Activated CD4-positive, alpha-beta T cell treated with anti-CD3 and anti-CD28 coated beads, Interleukin-2, amount 50 U/mL, for 1 hour (primary cell): ENCODE measurements around the gene RNF150.
"Not testable (repeated sequence)": the region's sequence is repeated elsewhere in the genome, so short reads cannot be mapped to it uniquely, and the experiment has no call there.

Experiments
- DNase-seq: peaks from one replicate; pipeline ENCODE4 v3.0.0-alpha.2; 2020

Gene RNF150

DNA sequence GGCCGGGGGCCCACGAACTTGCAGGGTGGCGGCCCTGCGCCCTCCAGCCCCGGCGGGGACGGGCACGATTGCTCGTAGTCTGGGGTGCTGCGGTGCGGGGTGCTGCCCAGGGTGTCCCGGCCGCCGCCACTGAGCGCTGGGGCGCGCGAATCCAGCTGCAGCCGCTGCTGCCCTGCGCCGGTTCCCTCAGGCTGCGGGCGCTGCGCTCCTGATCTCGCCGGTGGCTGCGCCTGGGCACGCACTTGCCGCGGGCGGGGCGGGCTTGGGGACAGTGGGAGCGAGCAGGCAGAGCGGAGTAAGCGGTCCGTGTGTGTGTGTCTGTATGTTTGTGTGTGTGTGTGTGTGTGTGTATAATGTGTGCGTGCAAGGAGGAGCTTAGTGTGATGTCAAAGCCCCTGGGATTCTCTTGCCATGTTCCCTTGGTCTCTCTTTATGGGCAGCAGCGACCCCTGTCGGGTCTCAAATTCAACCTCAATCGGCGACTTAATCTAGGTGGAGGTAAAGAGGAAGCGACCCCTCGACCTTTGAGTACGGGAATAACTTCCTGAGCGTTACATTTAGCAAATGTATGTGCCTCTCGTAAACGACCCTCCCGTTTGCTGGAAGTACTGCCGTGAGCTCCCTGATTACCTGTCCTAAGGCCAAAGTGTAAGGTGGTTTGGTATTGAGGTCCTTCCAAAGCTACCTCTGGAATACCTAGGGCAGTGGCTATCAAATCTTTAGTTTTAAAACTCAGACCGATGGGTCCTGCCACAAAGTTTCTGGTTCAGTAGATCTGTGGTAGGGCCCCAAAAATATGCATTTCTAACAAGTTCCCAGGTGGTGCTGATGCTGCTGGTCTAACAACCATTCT, at the start of gene RNF150:
Gene RNF150 (minus strand): TSS at position 324 of the 853 bp plus-strand sequence.
- DNase-seq: no peak

DNA sequence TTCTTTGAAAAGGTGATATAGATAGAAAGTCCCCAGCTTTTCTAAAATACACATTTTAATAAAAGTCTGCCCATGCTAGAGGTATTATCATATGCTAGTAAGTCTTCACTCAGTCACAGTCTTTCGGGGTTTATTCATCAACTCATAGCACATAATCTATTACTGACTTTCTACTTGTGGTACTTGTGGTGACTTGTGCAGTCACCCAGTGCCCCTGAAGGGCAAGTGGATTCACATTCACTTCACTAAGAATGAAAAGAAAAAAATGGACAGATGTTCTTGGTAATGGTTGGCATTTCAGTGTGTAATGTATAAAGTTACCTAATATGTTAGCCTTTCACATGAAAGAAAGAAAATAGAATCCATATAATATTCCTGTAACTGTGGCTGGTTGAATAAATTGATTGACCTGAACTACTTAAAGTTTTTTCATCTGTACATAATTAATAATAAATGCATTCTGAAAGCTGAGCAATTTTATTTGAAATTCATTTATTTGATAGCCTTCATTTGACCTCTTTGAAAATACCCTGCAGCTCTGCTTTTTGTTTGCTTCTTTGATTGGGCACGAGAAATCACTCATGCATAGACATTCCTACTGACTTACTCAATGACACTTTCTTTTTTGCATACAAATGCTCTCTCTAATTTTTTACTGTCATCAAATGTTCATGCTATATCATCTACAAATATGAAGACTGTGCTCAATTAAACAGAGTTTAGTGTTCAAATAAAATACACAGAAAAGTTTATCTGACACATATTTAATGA, 47.9 kb upstream of the RNF150 start:
- DNase-seq: no peak

DNA sequence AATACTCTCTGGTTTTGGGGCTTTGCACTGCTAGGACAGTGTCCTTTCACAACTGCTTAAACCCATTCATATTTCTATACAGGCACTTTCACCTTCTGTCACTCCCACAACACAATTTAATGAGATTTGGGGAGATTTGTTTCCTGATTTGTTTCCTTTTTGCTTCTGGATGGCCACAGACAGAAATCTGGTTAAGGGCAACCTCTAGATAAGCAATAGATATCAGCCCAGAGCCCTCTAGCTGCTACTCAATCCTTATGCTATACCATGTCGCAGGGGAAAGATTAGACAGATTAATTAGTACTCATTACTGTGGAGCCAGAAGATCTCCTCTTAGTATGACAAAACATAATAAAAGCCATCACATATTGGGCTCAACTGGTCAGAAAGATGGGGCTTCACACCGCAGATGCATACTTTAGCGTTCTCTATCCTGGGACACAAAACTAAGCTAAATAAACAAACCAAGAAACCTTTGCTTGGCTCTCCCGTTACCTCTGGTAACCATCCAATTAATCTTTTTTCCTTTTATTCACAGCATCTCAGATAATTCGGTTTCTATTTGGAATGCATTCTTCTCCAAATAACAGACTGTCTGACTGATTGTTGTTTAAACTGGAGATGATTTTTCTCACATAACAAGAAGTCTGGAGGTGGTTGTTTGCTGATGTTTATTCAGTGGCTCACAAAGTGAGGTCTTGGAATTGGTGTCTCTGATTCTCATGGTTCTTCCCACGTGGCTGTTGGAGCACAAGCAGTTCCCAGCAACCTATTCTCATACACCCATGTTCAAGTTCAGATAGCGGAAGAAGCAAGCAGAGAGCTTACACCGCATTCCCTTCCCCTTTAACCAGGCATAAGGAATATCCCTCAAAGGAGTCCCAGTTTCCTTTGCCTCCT, 46.5 kb upstream of the RNF150 start:
- DNase-seq: no peak

DNA sequence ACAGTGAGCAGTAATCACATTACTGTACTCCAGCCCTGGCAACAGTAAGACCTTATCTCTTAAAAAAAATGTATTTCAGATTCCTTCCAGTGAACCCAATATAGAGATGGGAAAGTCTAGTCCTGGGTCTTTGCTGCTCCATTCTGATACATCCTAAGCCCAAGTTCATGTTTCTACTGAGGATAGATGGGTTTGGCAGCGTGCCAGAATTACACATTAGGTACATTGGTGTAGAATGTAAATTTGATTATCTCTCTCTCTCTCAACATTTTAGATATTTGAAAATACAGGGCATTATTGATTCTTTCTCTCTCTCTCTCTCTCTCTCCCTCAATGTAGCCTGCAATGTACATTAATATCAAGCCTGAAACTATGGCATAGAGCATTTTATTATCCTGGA, 43.9 kb upstream of the RNF150 start:
- DNase-seq: no peak

DNA sequence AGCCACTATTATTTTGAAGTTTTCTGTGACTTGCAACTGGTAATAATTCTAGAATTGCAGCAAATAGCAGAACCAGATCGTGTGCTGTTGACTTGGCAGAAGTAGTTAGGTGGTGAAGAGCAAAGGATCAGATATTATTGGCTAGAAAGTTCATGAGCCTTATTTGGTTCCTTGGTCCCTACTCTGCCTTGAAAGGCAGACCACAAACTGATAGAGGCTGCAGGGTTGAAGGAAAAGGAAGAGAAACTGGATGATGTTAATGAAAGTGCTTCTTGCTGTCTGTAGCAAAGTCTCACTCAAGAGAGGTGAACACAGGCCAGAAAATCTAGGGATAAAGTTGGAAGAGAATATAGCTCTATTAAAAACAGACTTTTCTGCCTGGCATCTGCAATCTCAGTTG, 41.2 kb upstream of the RNF150 start:
- DNase-seq: no peak

DNA sequence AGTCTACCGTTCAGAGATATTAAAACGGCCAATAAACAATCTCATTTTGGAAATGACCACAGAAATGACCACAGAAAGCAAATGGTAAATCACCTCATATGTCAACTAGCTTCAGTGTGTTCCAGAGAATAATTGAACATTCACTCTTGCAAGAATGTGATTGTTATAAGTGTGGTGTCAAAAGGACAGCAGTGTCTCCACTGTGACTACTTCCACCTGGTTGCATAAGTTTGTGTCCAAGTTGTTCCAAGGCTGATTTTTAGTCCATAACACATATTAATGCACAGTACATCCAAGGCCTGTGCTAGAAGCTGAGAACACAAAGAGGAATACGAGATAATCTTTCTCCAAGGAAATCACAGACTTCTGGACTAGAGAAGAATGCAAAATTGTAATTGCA, 37.4 kb upstream of the RNF150 start:
- no peak for DNase-seq

DNA sequence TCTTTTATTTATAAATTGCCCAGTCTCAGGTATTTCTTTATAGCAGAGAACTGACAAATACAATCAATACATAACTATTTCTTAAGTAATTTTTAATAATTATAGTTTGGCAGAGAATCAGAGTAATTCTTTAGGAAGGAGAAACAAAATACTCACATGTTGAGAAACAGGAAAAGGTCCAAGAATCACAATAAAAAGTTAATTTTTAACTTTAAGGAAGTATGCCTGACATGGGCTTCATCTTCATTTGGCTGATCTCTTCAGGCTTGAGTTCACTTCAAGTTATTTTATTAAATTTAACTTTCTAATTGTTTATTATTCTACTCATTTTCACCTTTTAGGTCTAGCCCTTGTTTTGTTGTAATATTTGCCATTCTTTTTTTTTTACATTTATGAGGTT, 36.1 kb upstream of the RNF150 start:
- no peak for DNase-seq

DNA sequence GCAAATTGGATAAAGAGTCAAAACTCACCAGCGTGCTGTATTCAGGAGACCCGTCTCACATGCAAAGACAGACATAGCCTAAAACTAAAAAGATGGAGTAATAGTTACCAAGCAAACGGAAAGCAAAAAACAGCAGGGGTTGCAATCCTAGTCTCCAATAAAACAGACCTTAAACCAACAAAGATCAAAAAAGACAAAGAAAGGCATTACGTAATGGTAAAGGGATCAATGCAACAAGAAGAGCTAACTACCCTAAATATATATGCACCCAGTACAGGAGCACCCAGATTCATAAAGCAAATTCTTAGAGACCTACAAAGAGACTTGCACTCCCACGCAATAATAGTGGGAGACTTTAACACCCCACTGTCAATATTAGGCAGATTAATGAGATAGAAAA, 31.7 kb upstream of the RNF150 start:
- not testable (repeated sequence) for DNase-seq

DNA sequence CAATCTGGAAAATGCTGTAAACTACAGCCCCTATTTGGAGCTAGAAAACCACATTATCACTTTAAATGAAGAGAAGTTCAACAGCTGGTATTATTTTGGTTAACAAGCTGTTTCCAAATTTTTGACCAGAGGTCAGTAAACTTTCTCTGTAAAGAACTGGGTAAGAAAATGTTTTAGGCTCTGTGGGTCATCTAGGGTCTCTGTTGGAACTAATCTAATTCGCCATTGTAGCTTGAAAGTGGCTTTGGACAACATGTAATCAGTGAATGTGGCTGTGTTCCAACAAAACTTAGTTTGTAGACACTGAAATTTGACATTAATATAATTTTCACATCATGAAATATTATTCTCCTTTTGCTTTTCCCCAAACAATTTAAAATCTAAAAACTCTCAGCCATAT, 25.8 kb upstream of the RNF150 start:
- DNase-seq: no peak

DNA sequence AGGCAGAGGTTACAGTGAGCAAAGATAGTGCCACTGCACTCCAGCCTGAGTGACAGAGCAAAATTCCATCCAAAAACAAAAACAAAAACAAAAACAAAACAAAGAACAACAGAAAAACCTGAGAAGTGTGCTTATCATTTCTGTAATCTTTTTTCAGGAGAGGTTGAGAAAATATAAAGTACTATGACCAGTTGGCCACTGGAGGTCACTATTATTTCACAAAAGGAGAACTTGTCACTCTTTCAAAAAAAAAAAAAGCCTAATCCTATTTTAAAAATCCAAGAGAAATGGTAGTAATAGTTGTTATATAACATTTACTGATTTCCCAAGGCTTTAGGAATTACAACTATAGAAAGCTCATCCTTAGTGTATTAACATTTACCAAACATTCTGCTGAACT, 24.9 kb upstream of the RNF150 start:
- DNase-seq: no peak

DNA sequence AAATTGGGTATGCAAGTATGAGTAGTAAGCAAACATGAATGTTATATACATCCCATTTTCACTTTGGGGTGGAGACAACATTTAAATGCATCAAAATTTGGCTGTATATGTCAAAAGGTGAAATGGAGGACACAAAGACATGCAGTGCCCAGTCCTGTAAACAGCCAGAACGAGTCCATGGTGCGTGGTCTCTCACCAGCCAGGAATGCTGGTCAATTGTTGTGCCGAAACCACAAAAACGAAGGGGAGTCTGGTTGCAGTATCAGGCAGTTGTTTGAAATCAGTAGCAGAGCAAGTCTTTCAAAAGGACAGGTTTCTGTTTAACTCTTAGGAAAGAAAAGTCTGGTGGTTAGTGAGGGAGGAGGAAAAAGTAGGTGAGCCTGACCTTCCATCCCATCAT, 22.3 kb upstream of the RNF150 start:
- no peak for DNase-seq

DNA sequence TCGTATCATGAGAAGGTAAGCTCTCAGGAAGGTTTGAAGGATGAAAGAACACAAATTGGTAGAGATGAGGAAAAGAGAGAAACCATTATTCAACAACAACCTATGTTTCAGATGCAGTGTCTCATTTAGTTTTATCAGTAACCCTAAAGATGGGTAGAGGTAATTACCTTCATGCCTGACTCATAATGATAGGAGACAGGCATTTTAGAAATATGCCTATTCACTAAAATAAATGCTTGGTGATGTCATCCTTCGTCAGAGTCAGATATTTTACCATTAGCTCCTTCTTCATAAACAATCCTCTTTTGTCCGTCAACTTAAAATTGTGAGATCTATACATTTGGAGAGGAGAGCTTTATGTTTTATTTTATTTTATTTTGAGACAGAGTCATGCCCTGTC, 21.5 kb upstream of the RNF150 start:
- DNase-seq: no peak

DNA sequence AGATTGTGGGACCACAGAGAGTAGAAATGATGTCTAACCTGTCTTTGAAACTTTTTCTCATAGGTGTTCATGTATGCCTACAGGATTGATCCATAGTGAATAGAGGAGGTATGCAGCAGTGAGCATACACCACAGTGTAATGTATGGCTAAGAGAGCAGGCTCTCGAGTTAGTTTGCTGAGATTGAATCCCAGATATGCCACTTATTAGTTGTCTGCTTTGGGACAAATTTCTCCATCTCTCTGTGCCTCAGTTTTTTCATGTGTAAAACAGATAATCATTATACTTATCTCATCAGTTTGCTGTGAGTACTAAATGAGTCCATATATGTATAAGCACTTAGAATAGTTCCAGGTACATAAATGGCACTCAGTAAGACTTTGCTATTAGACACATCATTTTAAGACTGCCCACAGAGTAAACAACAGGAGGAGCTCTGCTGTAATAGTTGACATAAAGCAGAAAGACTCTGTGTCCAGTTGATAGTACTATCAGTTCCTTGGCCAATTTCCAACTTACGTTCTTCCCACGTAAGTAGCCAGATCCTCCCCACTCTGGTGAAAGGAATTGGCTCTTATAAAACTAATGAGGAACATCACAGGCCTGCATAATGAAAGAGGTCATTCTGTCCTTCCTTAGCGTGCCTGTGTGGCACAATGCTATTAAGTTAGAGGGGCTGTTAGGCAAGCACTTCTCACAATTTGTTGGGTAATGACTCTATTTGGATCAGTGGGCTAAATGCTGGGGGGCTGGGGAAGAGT, 20.7 kb upstream of the RNF150 start:
- no peak for DNase-seq

DNA sequence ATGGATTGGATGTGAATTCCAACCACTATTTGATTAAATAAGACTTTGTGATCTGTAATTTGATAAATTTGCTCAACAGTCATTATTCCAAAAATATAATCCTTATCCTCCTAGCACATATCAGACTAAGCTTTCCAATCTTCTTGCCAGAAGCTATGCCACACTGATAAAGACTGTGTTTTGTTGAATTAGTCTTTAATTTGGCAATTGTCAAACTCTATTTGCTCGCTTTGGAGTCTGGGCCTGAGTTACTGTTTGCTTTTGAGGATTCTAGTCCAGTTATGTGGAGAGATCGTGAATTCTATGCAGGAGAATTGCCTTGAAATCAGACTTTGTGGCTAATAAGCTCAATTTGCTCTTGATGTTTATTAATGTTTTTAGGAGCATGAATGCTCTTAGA, 10.9 kb upstream of the RNF150 start:
- DNase-seq: no peak

DNA sequence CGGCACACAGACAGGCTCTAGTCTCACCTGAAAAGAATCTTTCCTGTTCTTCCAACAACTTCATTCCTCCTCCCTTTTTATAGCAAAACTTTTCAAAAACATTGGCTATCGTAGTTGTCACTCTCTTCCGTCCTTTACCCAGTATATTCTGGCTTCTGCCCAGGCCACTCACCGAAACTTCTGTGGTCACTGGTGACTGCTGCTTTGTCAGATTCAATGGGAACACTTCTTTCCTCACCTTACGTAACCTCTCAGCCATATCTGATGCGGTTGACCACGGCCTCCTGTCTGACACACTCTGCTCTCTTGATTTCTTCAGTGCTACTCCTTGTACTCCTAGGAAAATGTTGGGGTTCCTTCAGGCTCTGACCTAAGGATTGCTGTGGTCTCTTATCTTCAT, 9.2 kb upstream of the RNF150 start:
- DNase-seq: no peak

DNA sequence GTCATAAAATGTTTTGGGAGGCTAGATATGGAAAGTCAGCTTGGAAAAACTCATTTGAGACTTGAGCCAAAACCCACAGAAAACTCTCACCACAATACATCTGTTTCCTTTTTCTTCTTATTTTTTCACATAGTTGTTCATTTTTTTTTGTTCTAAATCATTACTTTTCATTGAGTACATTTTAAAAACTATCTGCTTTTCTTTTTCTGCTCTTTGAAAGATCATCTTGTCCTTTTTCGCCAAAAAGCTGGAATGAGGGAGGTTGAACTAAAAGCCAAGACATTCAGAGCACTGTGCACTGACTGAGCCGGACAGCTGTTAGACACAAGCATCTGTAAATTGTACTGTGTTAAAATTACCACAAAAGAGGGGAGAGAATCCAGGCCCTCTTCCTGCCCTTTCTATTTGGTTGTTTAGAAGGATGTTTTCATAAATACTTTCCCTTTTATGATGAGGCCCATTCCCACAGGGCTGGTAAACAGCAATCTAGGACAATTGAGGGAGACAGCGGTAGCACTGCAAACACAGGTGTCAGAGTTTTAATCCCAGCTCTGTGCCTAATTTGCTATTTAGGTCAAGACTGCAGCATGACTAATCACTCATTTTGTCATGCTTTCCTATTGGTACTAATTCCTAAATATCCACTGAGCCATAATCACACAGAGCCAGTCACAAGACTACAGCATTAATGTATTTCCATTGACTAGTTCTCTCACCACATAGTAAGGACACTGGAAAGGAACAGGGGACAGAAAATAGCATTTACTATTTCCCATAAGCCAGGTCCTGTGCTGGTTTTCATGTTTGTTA, 7.3 kb upstream of the RNF150 start:
- DNase-seq: no peak

DNA sequence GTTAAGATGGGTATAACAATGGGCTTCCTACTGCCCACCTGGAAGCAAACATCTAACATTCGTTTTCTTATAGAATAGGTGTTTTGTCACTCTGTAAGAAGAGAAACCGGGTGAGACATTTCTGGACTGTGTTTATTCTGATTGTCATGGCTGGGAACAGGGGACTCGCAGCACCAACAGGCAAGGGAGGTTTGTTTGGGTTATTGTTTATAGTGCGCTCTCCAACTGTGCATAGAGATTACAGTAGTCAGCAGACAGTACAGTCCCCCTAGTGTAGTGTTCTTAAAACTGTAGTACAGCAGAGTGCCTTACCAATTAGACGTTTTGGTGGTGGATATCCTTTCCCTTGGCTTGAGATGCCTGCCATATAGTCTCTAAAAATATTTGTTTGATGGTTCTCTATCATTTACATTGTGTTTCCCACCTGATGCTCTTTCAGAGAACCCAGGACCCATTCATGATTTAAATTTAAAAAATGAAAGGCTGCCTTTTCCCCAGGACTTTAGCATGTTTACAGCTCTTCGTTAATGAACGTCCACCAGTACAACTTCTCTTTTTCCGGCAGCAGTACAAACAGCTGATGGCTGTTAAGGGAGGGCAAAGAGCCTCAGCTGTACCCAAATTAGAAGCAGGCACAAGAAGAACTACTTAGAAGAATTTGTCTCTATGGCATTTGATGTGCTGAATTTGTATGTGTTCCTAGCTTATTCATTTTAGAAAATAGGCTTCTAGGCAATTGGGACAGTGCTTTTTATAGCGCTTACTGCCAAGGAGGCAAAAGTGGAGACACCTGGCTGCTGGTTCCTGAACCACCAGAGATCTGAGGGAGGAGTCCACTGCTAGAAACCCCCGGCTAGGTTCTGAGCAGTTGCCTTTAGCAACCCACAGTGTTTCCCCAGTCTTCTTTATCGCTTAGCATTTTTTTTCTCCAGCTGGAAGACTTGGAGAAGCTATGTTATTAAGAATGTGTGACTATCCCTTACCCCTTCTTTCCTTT, 1.0 kb upstream of the RNF150 start:
- no peak for DNase-seq

DNA sequence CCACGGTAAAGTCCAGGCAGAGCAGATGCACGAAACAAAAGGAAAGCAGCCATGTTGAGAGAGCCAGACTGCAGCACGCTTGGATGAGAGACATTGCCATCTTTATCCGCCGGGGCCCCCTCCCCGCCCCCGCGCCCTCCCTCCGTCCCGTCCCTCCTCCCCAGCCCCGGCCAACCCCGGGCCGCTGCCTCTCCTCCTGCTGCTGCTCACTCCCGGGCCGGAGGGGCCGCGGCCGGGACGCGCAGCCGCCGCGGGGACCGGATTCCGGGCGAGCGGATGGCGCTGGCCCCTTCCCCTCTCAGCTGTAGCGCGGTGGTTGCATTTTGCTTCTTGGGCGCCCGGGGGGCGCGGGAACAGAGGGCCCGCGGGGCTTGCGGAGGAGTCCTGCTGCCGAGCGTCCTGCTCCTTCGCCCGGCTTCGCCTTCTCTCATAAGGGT, 542 bp downstream of the RNF150 start:
- no peak for DNase-seq

DNA sequence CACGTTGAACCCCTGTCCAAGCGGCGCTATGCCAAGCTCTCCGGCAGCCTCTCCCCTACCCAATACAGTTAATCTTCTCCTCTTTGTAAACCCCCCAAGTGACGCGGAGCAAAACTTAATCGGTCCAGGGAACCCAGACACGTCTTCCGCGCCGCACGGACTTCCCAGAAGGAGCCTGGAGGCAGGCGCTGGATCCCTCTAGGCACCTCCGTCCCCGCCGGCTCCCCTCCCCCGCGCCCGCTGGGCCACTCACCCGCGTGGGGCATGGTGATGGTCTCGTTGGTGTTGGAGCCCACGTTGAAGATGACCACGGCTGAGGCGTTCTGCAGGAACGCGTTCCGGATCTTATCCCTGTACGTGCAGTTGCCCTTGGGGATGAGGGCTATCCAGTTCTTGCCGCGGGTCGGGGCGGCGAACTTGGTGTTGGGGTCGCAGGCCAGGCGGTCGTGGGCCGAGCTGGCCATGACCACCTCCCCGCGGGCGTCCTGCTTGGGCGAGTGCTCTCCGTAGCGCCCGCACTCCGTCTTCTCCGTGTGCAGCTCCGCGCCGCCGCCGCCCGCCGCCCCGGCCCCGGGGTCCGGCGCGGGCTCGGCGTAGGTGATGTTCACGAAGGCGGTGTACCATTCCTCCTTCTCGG, 1.1 kb downstream of the RNF150 start:
- no peak for DNase-seq

DNA sequence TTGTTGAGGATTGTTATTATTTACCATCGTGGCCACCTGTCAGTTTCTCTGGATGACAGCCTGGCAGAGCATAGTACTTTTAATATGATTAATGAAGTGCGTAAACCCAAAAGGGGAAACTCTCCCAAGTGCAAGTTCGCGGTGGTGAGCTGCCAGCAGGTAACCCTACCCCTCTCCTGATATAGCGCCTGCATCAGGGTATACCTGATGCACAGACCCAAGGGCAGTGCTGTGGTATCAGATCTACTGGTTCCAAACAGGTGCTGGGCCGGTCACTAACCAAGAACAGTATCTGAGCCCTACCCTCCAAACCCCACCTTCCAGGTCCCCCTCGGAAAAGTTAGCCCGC, 1.6 kb downstream of the RNF150 start:
- DNase-seq: no peak
